Measurements from ENCODE around the gene FBXO44.
A peak's percentile ranks its signal among the peaks of the same experiment; 100 is the strongest.

FBXO44 gene

GRCh38 chr1:11664336-11665065 is 9.8 kb downstream of the FBXO44 start:
- peak; percentile 64 for DNase-seq

GRCh38 chr1:11668516-11668915 is 13.8 kb downstream of the FBXO44 start:
- no peak for DNase-seq

GRCh38 chr1:11670747-11671146 is 16.1 kb downstream of the FBXO44 start:
- no peak for DNase-seq

GRCh38 chr1:11671205-11671543 is 16.5 kb downstream of the FBXO44 start:
- no peak for DNase-seq

GRCh38 chr1:11671544-11672286 is 17.0 kb downstream of the FBXO44 start:
- DNase-seq, result no peak

GRCh38 chr1:11673089-11673769 is 18.6 kb downstream of the FBXO44 start:
- no peak for DNase-seq

DNA sequence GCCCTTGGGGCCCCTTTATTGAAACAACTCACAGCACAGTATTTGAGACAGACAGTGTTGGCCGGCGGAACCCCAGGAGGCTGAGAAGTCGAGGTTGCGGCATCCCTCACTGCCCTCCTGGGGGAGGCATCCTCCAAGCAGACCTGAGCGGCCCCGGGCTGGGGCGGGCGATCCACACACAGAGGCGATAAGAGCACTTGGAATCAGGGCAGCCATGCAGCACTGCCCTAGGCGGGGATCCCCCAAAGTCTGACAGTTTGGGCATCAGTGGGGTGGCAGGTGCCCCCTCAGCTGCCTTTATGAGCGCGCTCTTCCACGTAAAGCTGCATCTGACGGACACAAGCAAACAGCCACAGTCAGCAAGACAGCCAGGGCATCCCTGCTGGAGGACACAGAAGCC is 19.8 kb downstream of the FBXO44 start:
- no peak for DNase-seq

GRCh38 chr1:11675325-11675724 is 20.6 kb downstream of the FBXO44 start:
- no peak for DNase-seq

DNA sequence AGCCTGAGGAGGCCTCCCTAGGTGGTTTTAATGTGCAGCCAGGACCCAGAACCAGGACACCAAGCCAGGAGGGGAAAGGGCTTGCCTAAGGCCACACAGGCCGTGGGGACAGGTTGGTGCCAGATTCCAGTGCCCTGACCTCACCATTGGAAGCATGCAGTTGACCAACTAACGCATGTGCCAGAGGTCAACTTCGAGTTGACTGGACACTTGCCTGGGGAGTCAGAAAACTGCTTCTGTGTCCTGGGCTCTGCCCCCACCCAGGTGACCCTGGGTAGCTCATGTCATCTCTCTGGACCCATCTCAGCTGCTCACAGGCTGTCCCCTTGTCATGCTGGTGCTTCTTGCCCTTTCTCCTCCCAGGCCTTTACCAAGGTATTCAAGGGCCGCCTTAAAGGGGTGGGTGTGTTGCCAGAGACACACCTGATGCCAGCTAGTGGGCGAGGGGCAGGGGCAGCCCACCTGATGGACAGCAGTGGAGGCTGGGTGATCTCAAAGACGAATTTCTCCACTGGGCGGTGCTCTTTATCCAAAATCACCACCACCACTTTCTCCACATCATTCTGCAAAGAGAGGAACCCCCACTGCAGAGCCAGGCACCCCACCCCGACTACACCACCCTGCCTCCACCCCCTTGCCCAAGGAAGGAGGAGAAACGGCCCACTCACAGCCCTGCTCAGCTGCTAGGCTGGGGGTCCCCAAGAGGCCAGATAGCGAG is 21.9 kb downstream of the FBXO44 start:
- no peak for DNase-seq

DNA sequence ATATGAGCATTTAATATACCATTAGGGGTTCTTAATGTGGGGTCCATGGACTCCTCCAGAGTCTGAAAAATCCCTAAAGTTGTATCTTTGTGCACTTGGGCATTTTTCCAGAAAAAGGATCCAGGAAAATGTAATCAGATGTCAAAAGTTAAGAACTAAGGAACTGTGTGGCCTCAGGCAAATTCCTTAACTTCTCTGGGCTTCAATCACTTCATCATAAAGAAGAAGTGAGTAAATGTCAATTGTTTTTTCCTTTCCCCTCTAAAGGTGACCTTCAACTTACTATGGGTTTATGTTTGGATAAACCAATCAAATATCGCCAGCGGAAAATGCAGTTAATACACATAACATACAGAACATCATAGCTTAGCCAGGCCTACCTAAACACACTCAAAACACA is 23.8 kb downstream of the FBXO44 start:
- no peak for DNase-seq

DNA sequence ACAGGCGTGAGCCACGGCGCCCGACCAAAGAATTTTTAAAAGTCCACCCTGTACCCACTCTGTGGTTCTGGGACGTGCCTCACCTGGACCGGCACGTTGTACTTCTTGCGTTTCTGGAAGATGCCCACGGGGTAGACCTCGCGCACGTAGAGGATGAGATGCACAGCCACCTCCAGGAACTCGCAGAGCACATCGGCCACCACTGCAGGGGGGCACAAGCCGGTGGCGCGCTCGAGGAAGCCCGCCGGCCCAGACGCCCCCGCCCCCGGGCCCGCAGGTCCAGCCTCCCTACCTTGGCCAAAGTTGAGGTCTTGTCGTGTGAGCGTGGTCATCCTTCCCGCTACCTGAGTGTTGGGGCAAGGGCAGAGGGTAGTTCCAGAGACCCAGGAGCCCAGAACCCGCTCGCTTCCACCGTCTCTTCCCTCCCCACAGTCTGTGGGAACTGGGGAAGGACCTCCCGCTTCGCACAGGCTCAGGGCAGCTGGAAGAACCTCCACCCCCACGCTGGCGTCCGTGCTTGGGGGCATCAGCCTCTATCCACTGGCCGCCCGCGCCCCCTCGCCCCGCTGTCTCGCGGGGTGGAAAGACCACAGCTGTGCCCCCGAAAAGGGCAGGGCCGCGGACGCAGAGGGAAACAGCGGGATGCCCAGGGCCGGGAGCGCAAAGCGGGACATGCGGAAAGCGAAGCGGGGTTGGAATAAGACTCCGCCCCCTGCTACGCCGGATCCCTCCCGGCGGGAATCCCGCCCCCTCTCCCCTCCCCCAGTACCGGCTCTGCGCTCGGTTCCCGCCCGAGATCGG is 25.8 kb downstream of the FBXO44 start:
- no peak for DNase-seq

DNA sequence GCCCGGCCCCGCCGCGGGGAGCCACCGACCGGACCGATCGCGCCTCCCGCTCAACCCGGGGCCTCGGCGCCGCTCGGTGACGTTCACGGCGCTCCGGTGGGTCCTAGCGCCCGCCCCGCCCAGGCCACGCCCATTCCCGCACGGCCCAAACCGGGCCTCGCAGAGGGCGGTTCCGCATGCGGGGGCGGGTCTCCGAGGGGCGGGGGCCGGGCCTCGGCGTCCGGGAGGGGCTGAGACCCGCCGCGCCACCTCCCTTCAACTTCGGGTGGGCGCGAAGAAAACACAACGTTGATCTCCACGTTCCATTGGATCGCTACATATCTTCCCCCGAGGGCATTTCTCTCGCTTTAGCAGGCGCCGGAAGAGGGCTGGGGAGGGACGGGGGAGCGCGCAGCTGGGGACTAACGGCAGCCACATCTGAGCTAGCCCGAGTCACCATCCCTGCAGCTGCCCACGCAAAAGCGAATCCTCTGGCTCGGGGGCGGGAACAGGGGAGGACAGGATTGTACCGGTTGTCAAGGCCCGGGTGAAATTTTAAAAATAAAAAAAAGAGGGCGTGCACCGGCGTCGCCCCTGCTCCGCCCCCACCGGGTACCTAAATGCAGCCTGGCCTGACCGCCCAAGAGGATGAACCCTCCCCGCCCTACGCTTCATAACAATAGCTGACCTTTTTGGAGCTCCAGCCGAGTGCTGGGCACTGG is 26.5 kb downstream of the FBXO44 start, which contains the start of gene MAD2L2:
MAD2L2 (minus strand) TSS at position 78 of the 701 bp plus-strand sequence. CDS start 547 bp downstream, outside the sequence.
- peak; percentile 91 for DNase-seq

- DNase-seq, result no peak
Observed at GRCh38 chr1:11682287-11682771, 27.7 kb downstream of the FBXO44 start.

- DNase-seq, result no peak
Observed at GRCh38 chr1:11682799-11683198, 28.1 kb downstream of the FBXO44 start.

- no peak for DNase-seq
Observed at GRCh38 chr1:11684070-11684469, 29.4 kb downstream of the FBXO44 start.

DNA sequence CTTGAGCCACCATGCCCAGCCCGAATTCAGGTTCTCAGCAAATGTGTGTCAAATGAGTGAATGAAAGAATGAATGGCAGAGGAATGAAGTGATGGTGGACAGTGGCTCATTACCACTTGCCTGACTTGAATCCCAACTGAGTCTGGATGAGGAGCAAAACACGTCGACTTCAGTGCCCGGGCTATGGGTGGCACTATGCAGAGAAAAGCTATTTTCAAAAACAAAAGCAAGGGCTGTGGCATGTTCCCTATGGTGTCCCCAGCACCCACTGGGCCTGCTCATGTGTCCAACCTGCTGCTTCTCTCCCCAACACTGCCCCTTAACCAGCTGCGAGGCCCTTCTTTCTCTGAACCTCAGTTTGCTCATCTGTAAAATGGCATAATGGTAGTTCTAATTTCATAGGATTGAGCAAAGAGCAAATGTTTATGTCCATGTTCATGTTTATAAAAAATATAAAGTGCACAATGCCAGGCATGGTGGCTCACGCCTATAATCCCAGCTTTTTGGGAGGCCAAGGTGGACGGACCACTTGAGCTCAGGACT is 30.6 kb downstream of the FBXO44 start:
- DNase-seq, result no peak

- no peak for DNase-seq
Observed at GRCh38 chr1:11688506-11688905, 33.8 kb downstream of the FBXO44 start.

- DNase-seq, result no peak
Observed at GRCh38 chr1:11690397-11691301, 36.0 kb downstream of the FBXO44 start.

- no peak for DNase-seq
Observed at GRCh38 chr1:11691302-11691914, 36.7 kb downstream of the FBXO44 start, which contains the start of gene DRAXIN. Gene DRAXIN (plus strand): TSS chr1:11691710. CDS start chr1:11706259, 14,549 bp downstream.
